ENCODE data around the gene CDH26. TPM values are rescaled to one million over a fixed set of nuclear protein-coding genes. Genes with fewer than 3 reads are reported as not detected.

The CDH26 gene
- total and polyA plus RNA-seq, 2 donors (not counting 1 experiment from before 2014, with no cell fraction given), result 1.8 to 2.3 TPM

DNA sequence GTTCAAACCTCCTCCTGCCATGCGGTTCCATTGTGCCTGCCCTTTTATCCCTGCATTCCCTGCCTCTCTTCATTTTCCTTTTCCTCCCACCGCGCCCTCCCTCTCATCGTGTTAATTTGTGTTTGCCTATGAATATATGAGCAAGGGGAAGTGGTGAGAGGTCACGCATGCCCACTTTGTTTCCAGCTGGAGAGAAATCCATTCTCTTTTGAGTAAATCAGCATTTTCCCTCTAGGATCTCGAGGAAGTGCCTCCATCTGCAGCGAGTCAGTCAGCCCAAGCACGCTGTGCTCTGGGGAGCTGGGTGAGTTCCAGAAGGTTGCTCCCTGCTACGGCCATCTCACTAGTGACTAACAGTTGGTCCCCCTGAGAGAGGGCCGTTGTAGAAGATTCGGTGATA is 42.9 kb downstream of the CDH26 start:
- Histone ChIP-seq H3K9ac (ENCODE audit: low read length) (no peak overlapping the region), H4K20me1 (ENCODE audit: control insufficient read depth, insufficient read depth, low read length, poor library complexity, severe bottlenecking) (no peaks in the 10 kb centered on the region), H3K27me3 (replicated peaks in 1 of 4; ENCODE audit: control extremely low read depth in 1 of 4, control insufficient read depth in 3 of 4, insufficient read depth in 4 of 4, low read length in 3 of 4) (no peaks in the 10 kb centered on the region), H3K4me1 (ENCODE audit: control insufficient read depth in 2 of 2, insufficient read depth in 2 of 2, low read length in 2 of 2) (no peaks in the 10 kb centered on the region), H3K4me2 (replicated peaks; ENCODE audit: low read depth, low read length, poor library complexity, severe bottlenecking) (no peak overlapping the region), H2AFZ (ENCODE audit: insufficient read depth, low read depth, low read length, poor library complexity, severe bottlenecking) (no peak overlapping the region), H3K27ac (ENCODE audit: low read length in 2 of 2) (no peak overlapping the region), H3K9me3 (ENCODE audit: control extremely low read depth in 1 of 3, control insufficient read depth in 2 of 3, insufficient read depth in 1 of 3, low read length in 2 of 3) (no peaks in the 10 kb centered on the region), H3K4me3 (ENCODE audit: control extremely low read depth in 1 of 5, extremely low read depth in 1 of 5, insufficient read depth in 1 of 5, low read depth in 2 of 5, low read length in 4 of 5) (no peak overlapping the region), H3K79me2 (ENCODE audit: control insufficient read depth, insufficient read depth, low read length) (no peaks in the 10 kb centered on the region), H3K36me3 (replicated peaks in 1 of 2; ENCODE audit: control extremely low read depth in 1 of 2, control insufficient read depth in 1 of 2, extremely low read depth in 1 of 2, insufficient read depth in 2 of 2, low read length in 1 of 2) (no peaks in the 10 kb centered on the region)
- H3K4me3 Mint-ChIP-seq, result no peak overlapping the region
- TF ChIP-seq EZH2 (IDR thresholded peaks at IDR 0.05; ENCODE audit: borderline replicate concordance, insufficient read depth, low read depth, low read length, poor library complexity, severe bottlenecking), result no peak
- TF ChIP-seq, protein P1, sequence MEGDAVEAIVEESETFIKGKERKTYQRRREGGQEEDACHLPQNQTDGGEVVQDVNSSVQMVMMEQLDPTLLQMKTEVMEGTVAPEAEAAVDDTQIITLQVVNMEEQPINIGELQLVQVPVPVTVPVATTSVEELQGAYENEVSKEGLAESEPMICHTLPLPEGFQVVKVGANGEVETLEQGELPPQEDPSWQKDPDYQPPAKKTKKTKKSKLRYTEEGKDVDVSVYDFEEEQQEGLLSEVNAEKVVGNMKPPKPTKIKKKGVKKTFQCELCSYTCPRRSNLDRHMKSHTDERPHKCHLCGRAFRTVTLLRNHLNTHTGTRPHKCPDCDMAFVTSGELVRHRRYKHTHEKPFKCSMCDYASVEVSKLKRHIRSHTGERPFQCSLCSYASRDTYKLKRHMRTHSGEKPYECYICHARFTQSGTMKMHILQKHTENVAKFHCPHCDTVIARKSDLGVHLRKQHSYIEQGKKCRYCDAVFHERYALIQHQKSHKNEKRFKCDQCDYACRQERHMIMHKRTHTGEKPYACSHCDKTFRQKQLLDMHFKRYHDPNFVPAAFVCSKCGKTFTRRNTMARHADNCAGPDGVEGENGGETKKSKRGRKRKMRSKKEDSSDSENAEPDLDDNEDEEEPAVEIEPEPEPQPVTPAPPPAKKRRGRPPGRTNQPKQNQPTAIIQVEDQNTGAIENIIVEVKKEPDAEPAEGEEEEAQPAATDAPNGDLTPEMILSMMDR (IDR thresholded peaks at IDR 0.05), result no peak
- intact Hi-C loops (cut with micrococcal nuclease), result no loop called here
- ATAC-seq (ENCODE audit: low read depth) (no peak), DNase-seq (no peak)
- no peaks in the 10 kb centered on the region for H3K9me3 Mint-ChIP-seq (ENCODE audit: insufficient read depth)
- no peaks in the 10 kb centered on the region for H3K27me3 Mint-ChIP-seq
- ChIA-PET CTCF (no interaction called here), POLR2A (no interaction called here)
- H3K4me1 Mint-ChIP-seq, result no peaks in the 10 kb centered on the region
- 92% methylated on average over 4 of the region's 11 CpGs for WGBS (ENCODE audit: insufficient coverage)
- H3K27ac Mint-ChIP-seq, result no peak overlapping the region

- Mint-ChIP-seq H3K9me3 (ENCODE audit: insufficient read depth) (no peaks in the 10 kb centered on the region), H3K27me3 (no peaks in the 10 kb centered on the region), H3K4me3 (no peak overlapping the region), H3K27ac (no peak overlapping the region), H3K4me1 (no peaks in the 10 kb centered on the region)
- Histone ChIP-seq H3K9me3 (ENCODE audit: control extremely low read depth in 1 of 3, control insufficient read depth in 2 of 3, insufficient read depth in 1 of 3, low read length in 2 of 3) (no peaks in the 10 kb centered on the region), H3K27me3 (replicated peaks in 1 of 4; ENCODE audit: control extremely low read depth in 1 of 4, control insufficient read depth in 3 of 4, insufficient read depth in 4 of 4, low read length in 3 of 4) (no peaks in the 10 kb centered on the region), H3K27ac (ENCODE audit: low read length in 2 of 2) (no peak overlapping the region), H3K4me1 (ENCODE audit: control insufficient read depth in 2 of 2, insufficient read depth in 2 of 2, low read length in 2 of 2) (no peaks in the 10 kb centered on the region), H3K79me2 (ENCODE audit: control insufficient read depth, insufficient read depth, low read length) (no peaks in the 10 kb centered on the region), H3K4me3 (ENCODE audit: control extremely low read depth in 1 of 5, extremely low read depth in 1 of 5, insufficient read depth in 1 of 5, low read depth in 2 of 5, low read length in 4 of 5) (no peak overlapping the region), H3K9ac (ENCODE audit: low read length) (no peak overlapping the region), H3K4me2 (replicated peaks; ENCODE audit: low read depth, low read length, poor library complexity, severe bottlenecking) (no peak overlapping the region), H4K20me1 (ENCODE audit: control insufficient read depth, insufficient read depth, low read length, poor library complexity, severe bottlenecking) (no peaks in the 10 kb centered on the region), H2AFZ (ENCODE audit: insufficient read depth, low read depth, low read length, poor library complexity, severe bottlenecking) (no peak overlapping the region), H3K36me3 (replicated peaks in 1 of 2; ENCODE audit: control extremely low read depth in 1 of 2, control insufficient read depth in 1 of 2, extremely low read depth in 1 of 2, insufficient read depth in 2 of 2, low read length in 1 of 2) (no peaks in the 10 kb centered on the region)
- ChIA-PET POLR2A (no interaction called here), CTCF (no interaction called here)
- 94% methylated on average over 4 of the region's 4 CpGs for WGBS (ENCODE audit: insufficient coverage)
- no peak for DNase-seq
- intact Hi-C loops (cut with micrococcal nuclease), result no loop called here
- no peak for ATAC-seq (ENCODE audit: low read depth)
- no peak for TF ChIP-seq EZH2 (IDR thresholded peaks at IDR 0.05; ENCODE audit: borderline replicate concordance, insufficient read depth, low read depth, low read length, poor library complexity, severe bottlenecking)
- TF ChIP-seq, protein P1 (IDR thresholded peaks at IDR 0.05), result no peak
Observed at GRCh38 chr20:60003776-60004175, 45.6 kb downstream of the CDH26 start.

All from B cell (primary cell).